ACC112 (cell line): Measurements from ENCODE around the gene CACNG1.

Experiments
- H2AFZ ChIP-seq: fragments of 200-600 bp; sonication (generic); one replicate; pipeline ENCODE4 v1.6.0; 2017; ENCODE audit warnings: antibody characterized with exemption, low read length; ENCODE audit not compliant: unreplicated experiment
- H3K27ac ChIP-seq: fragments of 200-600 bp; sonication (generic); 2 replicates; pipeline ENCODE4 v1.5.1; 2014; ENCODE audit warnings: low read depth, mild to moderate bottlenecking, antibody characterized with exemption, low read length, moderate library complexity
- H3K27me3 ChIP-seq: fragments of 200-600 bp; sonication (generic); 2 replicates; pipeline ENCODE4 v1.6.1; 2014; ENCODE audit warnings: mild to moderate bottlenecking, antibody characterized with exemption, low read length, moderate library complexity, mixed read lengths; ENCODE audit not compliant: insufficient read depth
- H3K36me3 ChIP-seq: fragments of 200-600 bp; sonication (generic); 2 replicates; pipeline ENCODE4 v1.6.1; 2016; ENCODE audit warnings: mild to moderate bottlenecking, antibody characterized with exemption, low read length, moderate library complexity, mixed read lengths; ENCODE audit not compliant: insufficient read depth
- H3K4me1 ChIP-seq: fragments of 200-600 bp; sonication (generic); one replicate; pipeline ENCODE4 v1.6.1; 2016; ENCODE audit warnings: low read length, mixed read lengths; ENCODE audit not compliant: insufficient read depth, unreplicated experiment, control insufficient read depth
- H3K4me3 ChIP-seq: fragments of 200-600 bp; sonication (generic); 2 replicates; pipeline ENCODE4 v1.5.1; 2014; ENCODE audit warnings: mild to moderate bottlenecking, low read depth, low read length
- H3K79me2 ChIP-seq: fragments of 200-600 bp; sonication (generic); one replicate; pipeline ENCODE4 v1.6.0; 2016; ENCODE audit warnings: low read length; ENCODE audit not compliant: control insufficient read depth, unreplicated experiment, insufficient read depth

Gene CACNG1

DNA sequence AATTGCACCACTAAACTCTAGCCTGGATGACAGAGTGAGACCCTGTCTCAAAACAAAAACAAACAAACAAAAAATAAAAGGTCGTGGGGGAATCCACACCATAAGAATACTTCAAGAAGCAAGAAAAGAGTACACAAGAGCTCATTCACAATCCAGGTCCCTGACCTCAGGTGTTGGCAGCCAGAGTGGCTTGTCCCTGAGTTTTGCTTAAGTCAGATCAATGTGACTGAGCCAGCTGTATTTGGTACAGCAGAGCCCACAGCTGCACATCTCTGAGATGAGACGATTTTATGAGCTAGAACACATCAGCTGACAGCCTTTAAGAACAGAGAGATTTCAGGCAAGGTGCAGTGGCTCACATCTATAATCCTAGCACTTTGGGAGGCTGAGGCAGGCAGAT, 22.4 kb downstream of the CACNG1 start:
- H3K4me1 ChIP-seq: no peaks in the 10 kb centered on the region

DNA sequence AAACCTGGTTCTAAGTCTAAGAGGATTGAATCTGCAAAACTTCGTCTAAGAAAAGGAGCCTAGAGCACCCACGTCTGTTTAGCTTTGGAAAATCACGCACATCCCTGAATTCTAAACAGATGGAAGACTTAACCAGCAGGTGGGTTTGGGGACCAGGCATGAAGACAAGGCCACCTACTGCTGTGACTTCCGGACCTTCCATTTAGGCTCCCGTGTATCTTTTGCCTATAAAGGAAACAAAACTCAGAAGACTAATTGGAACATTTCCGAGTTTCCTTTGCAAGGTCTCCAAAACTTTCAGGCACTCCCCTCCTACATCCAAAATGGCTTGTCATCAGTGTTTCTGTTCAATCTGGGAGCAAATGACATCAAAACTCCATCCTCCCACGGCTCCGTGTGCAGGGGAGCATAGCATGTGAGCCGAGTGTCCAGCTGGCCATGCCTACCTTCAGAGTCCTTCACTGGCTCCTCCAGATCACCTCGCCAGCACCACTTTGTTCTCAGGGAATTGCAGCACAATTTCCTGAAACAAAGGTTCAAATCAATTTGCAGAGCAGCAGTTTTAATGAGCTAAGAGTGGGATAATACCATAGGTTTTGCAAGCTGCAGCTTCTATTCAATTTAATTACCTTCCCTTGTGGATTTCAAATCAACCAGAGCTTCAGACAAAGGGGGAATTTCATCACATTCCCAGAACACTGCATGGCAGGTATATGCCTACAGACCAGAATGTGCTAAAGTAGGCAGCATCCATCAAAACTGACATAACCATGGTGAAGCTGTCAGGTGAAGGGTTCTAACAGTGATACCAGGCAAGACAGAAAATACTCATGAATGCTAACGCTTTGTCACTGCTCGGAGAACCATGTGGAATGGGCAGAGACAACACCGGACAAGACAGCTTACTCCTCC, 23.5 kb downstream of the CACNG1 start:
- H3K79me2 ChIP-seq: no peaks in the 10 kb centered on the region
- H3K27ac ChIP-seq: no peak overlapping the region
- no peaks in the 10 kb centered on the region for H3K36me3 ChIP-seq
- no peaks in the 10 kb centered on the region for H3K27me3 ChIP-seq
- no peaks in the 10 kb centered on the region for H3K4me1 ChIP-seq
- no peak overlapping the region for H2AFZ ChIP-seq
- no peak overlapping the region for H3K4me3 ChIP-seq

More for the DNA sequence above, 22.4 kb downstream of the CACNG1 start:
- H2AFZ ChIP-seq: no peak overlapping the region
- no peaks in the 10 kb centered on the region for H3K27me3 ChIP-seq
- no peaks in the 10 kb centered on the region for H3K36me3 ChIP-seq
- no peak overlapping the region for H3K4me3 ChIP-seq
- H3K27ac ChIP-seq: no peak overlapping the region
- H3K79me2 ChIP-seq: no peaks in the 10 kb centered on the region

DNA sequence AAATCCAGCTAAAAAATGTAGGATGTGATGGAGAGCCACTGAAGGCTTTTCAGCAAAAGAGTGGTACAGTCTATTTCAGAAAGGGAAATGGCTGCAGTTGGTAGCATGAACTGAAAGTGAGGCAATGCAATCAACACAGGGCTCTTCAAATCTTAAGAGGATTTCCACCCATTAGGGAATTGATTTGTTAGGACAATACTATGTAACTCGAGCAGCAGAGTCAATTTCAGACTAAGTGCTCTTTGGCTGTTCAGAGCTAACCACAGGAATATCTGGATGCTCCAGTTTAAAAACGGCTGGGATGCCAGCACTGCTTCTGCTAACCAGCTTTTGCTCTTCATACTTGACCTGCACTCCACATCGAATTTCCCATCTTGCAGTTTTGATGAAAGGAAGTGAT, 24.6 kb downstream of the CACNG1 start:
- Histone ChIP-seq H3K4me3 (no peak overlapping the region), H3K27ac (no peak overlapping the region), H3K79me2 (no peaks in the 10 kb centered on the region), H3K4me1 (no peaks in the 10 kb centered on the region), H3K36me3 (no peaks in the 10 kb centered on the region), H3K27me3 (no peaks in the 10 kb centered on the region), H2AFZ (no peak overlapping the region)

DNA sequence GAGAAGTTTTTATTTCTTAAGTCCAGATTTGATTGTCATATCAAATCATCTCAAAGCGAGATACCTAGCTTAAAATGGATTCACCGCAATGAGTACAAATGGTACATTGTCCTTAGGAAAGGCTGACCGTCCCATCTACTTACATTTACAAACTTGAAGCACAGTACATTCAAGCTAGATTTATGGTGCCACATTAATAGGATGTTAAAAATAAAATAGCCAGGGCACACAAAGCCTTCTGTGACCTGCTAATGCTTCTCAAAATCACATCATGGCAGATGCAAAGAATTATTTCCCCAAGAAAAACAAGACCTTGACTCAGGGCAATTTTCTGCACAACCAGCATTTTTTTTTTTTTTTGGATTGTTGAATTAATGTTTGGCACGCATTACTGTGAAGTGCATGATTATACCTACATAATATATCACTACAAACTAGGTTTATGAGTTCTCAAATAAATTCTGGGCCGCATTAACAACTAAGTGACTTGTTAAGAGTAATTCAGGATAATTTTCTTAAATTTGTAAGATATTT, 25.3 kb downstream of the CACNG1 start:
- H3K4me1 ChIP-seq: no peaks in the 10 kb centered on the region
- H3K36me3 ChIP-seq: no peaks in the 10 kb centered on the region
- H3K79me2 ChIP-seq: no peaks in the 10 kb centered on the region

DNA sequence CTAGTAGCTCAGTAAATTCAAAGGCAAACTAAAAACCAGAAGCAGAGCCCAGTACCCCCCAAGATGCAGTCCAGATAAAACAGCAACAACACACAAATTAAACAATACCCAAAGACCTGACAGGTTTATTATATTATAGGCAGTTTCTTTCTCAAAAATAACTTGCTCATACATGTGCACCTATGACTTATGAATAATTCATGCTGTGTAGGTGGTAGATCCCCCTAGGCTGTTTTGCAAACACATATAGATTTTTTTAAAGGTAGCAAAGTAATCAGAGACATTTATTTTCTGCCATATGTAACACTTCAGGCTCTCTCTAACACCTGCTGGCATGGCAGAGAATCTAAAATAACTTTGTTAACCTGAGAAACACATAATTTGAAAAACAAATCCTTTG, 27.2 kb downstream of the CACNG1 start:
- H3K4me3 ChIP-seq: no peak overlapping the region
- no peaks in the 10 kb centered on the region for H3K4me1 ChIP-seq
- H3K36me3 ChIP-seq: peaks cover 3% of the 10 kb centered on the region; the same call in 1 of the 2 replicates
- no peak overlapping the region for H2AFZ ChIP-seq
- H3K27ac ChIP-seq: no peak overlapping the region
- H3K79me2 ChIP-seq: no peaks in the 10 kb centered on the region
- no peaks in the 10 kb centered on the region for H3K27me3 ChIP-seq

More for the DNA sequence above, 25.3 kb downstream of the CACNG1 start:
- H2AFZ ChIP-seq: no peak overlapping the region
- no peak overlapping the region for H3K27ac ChIP-seq
- no peak overlapping the region for H3K4me3 ChIP-seq
- H3K27me3 ChIP-seq: no peaks in the 10 kb centered on the region

DNA sequence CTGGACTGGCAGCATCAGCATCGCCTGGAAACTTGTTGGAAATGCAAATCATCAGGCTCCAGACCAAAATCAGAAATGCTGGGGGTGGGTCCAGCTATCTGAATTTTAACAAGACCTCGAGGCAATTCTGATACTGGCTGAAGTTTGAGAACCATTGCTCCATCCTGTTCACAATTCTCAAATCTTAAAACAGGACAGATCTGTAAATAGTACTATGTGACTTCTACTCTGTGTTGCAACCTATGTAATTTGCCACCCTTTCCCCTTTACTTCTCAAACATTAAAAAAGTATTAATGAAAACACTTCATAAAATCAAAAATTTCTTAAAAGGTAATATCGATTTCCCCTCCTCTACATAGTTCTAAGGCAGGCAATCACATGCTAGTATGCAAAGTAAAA, 28.5 kb downstream of the CACNG1 start:
- no peaks in the 10 kb centered on the region for H3K27me3 ChIP-seq
- H3K36me3 ChIP-seq: peaks cover 7% of the 10 kb centered on the region
- H2AFZ ChIP-seq: no peak overlapping the region
- H3K79me2 ChIP-seq: no peaks in the 10 kb centered on the region
- no peak overlapping the region for H3K27ac ChIP-seq
- H3K4me1 ChIP-seq: no peaks in the 10 kb centered on the region
- no peak overlapping the region for H3K4me3 ChIP-seq

DNA sequence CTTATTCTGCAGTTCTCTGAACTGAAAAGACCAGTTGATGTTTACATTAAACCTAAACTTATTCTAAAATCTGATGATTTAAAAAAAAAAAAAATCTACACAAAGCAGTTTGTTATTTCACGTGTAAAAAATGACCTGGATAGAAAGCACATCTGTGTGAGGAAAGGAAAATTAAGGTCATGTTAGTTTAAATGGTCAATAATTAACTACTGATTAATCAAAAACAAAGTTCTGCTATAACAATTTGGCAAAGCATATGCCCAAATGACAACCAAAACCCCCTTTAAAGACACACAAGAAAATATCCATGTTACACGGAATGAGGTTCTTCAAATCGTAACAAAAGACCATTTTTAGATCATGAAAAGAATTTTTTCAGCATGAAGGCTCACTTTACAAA, 30.4 kb downstream of the CACNG1 start:
- Histone ChIP-seq H3K27ac (no peak overlapping the region), H3K27me3 (no peaks in the 10 kb centered on the region), H3K36me3 (peaks cover 7% of the 10 kb centered on the region), H3K4me3 (no peak overlapping the region), H3K79me2 (no peaks in the 10 kb centered on the region), H2AFZ (no peak overlapping the region), H3K4me1 (no peaks in the 10 kb centered on the region)

DNA sequence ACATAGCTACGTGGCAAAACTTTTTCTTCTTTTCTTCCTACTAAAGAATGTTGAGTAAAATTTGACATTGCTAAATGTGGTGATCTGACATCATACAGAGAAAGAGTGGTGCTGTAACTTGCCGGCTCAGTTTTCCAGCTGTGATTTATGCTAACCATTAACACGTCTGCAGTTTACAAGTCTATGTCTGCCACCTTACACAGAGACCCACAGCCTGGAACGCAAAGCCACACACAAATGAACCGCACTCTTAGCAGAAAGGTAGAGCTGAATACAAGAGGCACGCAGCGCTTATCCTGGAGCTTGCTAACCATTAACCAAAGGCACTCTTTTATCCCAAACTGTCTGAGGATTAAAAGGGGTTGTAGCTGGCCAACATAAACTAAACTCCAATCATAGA, 31.9 kb downstream of the CACNG1 start:
- Histone ChIP-seq H3K36me3 (peaks cover 7% of the 10 kb centered on the region), H3K79me2 (no peaks in the 10 kb centered on the region), H3K27ac (no peak overlapping the region), H3K4me1 (no peaks in the 10 kb centered on the region), H2AFZ (no peak overlapping the region), H3K27me3 (no peaks in the 10 kb centered on the region), H3K4me3 (no peak overlapping the region)

DNA sequence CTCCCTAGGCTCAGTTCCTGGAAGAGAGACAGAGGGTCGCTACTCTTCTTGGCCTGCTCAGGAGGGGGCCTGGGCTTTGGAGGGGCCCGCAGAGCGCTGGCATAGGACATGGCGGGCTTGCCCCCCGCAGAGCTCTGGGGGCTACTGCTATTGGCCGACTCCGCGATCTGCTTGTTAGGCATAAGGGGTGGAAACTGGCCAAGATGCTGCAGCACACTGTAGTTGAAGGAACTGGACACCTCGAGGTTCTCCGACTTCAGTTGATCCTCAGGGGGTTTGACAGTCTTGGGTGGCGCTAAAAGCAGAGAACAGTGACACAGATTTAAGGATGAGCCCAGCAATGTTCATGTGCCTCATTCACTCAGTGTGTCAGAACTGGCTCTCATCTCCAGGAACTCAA, 33.9 kb downstream of the CACNG1 start:
- H3K36me3 ChIP-seq: peaks cover 7% of the 10 kb centered on the region
- H3K79me2 ChIP-seq: no peaks in the 10 kb centered on the region
- H3K27ac ChIP-seq: no peak overlapping the region
- H3K4me1 ChIP-seq: no peaks in the 10 kb centered on the region
- no peaks in the 10 kb centered on the region for H3K27me3 ChIP-seq
- H3K4me3 ChIP-seq: no peak overlapping the region
- H2AFZ ChIP-seq: no peak overlapping the region

DNA sequence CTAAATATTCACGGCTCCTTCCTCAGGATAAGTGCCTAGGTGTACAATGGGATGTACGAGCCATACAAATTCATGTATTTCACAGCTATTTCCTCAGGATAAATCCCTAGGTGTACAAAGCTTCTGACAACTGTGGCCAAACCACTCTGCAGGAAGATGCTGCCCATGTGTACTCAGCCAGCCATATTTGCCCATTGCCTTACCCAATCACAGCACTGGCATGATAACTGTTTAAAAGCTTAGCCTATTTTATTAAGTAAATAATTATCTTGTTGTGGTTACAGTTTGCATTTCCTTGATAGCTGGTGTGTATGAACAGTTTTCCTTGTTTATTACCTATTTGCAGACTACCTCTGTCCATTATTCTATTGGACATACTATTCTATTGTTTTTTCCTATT, 35.1 kb downstream of the CACNG1 start:
- H3K79me2 ChIP-seq: no peaks in the 10 kb centered on the region
- H3K36me3 ChIP-seq: peaks cover 7% of the 10 kb centered on the region
- H3K27me3 ChIP-seq: no peaks in the 10 kb centered on the region
- H3K27ac ChIP-seq: no peak overlapping the region
- no peak overlapping the region for H3K4me3 ChIP-seq
- no peaks in the 10 kb centered on the region for H3K4me1 ChIP-seq
- no peak overlapping the region for H2AFZ ChIP-seq

DNA sequence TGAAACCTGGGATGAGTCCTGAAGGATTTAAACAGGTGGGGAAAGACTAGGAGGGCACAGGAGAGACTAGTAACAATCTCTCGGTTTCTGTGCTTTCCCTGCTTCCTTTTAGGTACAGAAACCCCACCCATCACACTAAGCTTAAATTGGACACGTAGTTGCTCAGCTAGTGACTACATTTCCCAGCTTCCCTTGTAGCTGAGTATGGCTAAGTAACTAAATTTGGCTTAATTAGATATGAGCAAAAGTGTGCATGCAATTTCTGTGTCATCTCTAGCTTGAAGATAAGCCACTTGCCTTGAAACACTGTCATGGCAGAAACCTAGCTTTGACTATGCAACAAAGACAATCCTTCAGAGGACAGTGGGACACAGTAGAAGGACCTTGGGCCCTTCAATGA, 36.5 kb downstream of the CACNG1 start:
- Histone ChIP-seq H3K36me3 (peaks cover 7% of the 10 kb centered on the region), H3K4me1 (no peaks in the 10 kb centered on the region), H3K27ac (no peak overlapping the region), H3K79me2 (peaks cover 3% of the 10 kb centered on the region), H2AFZ (no peak overlapping the region), H3K4me3 (no peak overlapping the region), H3K27me3 (no peaks in the 10 kb centered on the region)
